Keratinocyte (primary cell): ENCODE measurements around the gene MSI2. TPM values are rescaled to one million over a fixed set of nuclear protein-coding genes. Genes with fewer than 3 reads are reported as not detected.
A peak's percentile ranks its signal among the peaks of the same experiment; 100 is the strongest.

ENCODE experiments used
- DNase-seq: peaks from one replicate; pipeline ENCODE4 v3.0.0-alpha.2; 2011; ENCODE audit warnings: low read depth, missing footprints, low spot score
- FAIRE-seq: peaks from 2 replicates; lab custom pipeline; 2011; peaks lifted over from hg19 to GRCh38; lab: Jason Lieb, UNC
- H2AFZ ChIP-seq: 2 replicates; pipeline ENCODE4 v1.6.0; 2012; ENCODE audit warnings: low read length, control low read depth, inconsistent platforms; ENCODE audit not compliant: control insufficient read depth
- H3K27ac ChIP-seq: 2 replicates; pipeline ENCODE4 v1.5.1; 2011; ENCODE audit warnings: low read length; ENCODE audit not compliant: control insufficient read depth, insufficient read depth
- H3K27me3 ChIP-seq: 3 replicates; pipeline ENCODE4 v1.6.0; 2011; ENCODE audit warnings: low read length; ENCODE audit not compliant: control insufficient read depth, insufficient read depth; ENCODE audit errors: extremely low read depth
- H3K36me3 ChIP-seq, 2 experiments: 2 replicates in 1 of 2; 3 replicates in 1 of 2; pipeline ENCODE4 v1.5.1; 2011; ENCODE audit warnings: low read length in 2 of 2, mild to moderate bottlenecking in 1 of 2; ENCODE audit not compliant: control insufficient read depth in 2 of 2, insufficient read depth in 2 of 2; ENCODE audit errors: extremely low read depth in 1 of 2
- H3K4me1 ChIP-seq: 3 replicates; pipeline ENCODE4 v1.5.1; 2011; ENCODE audit warnings: low read length; ENCODE audit not compliant: control insufficient read depth, insufficient read depth; ENCODE audit errors: extremely low read depth
- H3K4me2 ChIP-seq: 3 replicates; pipeline ENCODE4 v1.6.0; 2011; ENCODE audit warnings: low read depth, low read length; ENCODE audit not compliant: control insufficient read depth, insufficient read depth; ENCODE audit errors: extremely low read depth
- H3K4me3 ChIP-seq, 3 experiments: fragments of 200-600 bp in 1 of 3; sonication (generic) in 1 of 3; 2 replicates in 2 of 3; 3 replicates in 1 of 3; pipeline ENCODE4 v1.5.1; 2011 to 2016; ENCODE audit warnings: low read length in 3 of 3, mild to moderate bottlenecking in 3 of 3, control low read depth in 2 of 3, inconsistent platforms in 1 of 3, low read depth in 1 of 3, mixed read lengths in 1 of 3, mixed run types in 1 of 3, moderate library complexity in 1 of 3; ENCODE audit not compliant: control insufficient read depth in 2 of 3, insufficient read depth in 2 of 3; ENCODE audit errors: extremely low read depth in 1 of 3
- H3K79me2 ChIP-seq: 2 replicates; pipeline ENCODE4 v1.6.0; 2012; ENCODE audit warnings: low read length; ENCODE audit not compliant: control insufficient read depth, insufficient read depth
- H3K9ac ChIP-seq: 3 replicates; pipeline ENCODE4 v1.6.0; 2011; ENCODE audit warnings: low read length; ENCODE audit not compliant: control insufficient read depth, insufficient read depth; ENCODE audit errors: extremely low read depth
- H3K9me1 ChIP-seq: 3 replicates; pipeline ENCODE4 v1.6.0; 2011; ENCODE audit warnings: low read length; ENCODE audit not compliant: control insufficient read depth, insufficient read depth; ENCODE audit errors: extremely low read depth
- H3K9me3 ChIP-seq: 2 replicates; pipeline ENCODE4 v1.5.1; 2012; ENCODE audit warnings: low read depth, low read length; ENCODE audit not compliant: control insufficient read depth
- H4K20me1 ChIP-seq: 3 replicates; pipeline ENCODE4 v1.6.0; 2011; ENCODE audit warnings: low read length; ENCODE audit not compliant: control insufficient read depth, insufficient read depth; ENCODE audit errors: extremely low read depth
- EZH2 ChIP-seq: IDR thresholded peaks from one replicate; pipeline ENCODE4 v1.6.1; 2012; ENCODE audit warnings: inconsistent platforms, mild to moderate bottlenecking, low read length, moderate library complexity
- dilution Hi-C: fragments of 300-500 bp; cut with MboI; formaldehyde crosslinking; loops from one replicate; pipeline ENCODE4 v1.7.0; 2020; ENCODE audit warnings: low sequenced_read_pairs; ENCODE audit not compliant: extremely low pct_ligation_motif_present
- polyA plus RNA-seq, 5 experiments: library from polyadenylated mRNA; depleted of rRNA in 3 of 5; stranded (reverse) in 3 of 5; stranded (forward) in 1 of 5; unstranded in 1 of 5; fragments of >200 nt; gene quantifications; 1 replicate in 1 of 5; 2 replicates in 3 of 5; 3 replicates in 1 of 5; pipeline versions ENCODE4 v1.2.1 to v1.2.3, GENCODE V29; 2011 to 2012; ENCODE audit warnings: missing spikeins in 2 of 5, low read depth in 1 of 5, low replicate concordance in 1 of 5
- TF ChIP-seq, protein P1 (sequence below), 3 experiments: IDR thresholded peaks in 1 of 3; conservative IDR thresholded peaks in 1 of 3; optimal IDR thresholded peaks in 1 of 3; 2 replicates in 2 of 3; 3 replicates in 1 of 3; pipeline versions ENCODE3 to v1.5.1; 2011; ENCODE audit warnings: low read length in 3 of 3, mild to moderate bottlenecking in 3 of 3, moderate library complexity in 2 of 3, control low read depth in 1 of 3, inconsistent platforms in 1 of 3; ENCODE audit not compliant: insufficient read depth in 2 of 3; ENCODE audit errors: extremely low read depth in 1 of 3

Gene MSI2
- polyA plus RNA-seq, 1 donor (not counting 4 experiments of a cell fraction or from before 2014, with no cell fraction given): 22.3 TPM

DNA sequence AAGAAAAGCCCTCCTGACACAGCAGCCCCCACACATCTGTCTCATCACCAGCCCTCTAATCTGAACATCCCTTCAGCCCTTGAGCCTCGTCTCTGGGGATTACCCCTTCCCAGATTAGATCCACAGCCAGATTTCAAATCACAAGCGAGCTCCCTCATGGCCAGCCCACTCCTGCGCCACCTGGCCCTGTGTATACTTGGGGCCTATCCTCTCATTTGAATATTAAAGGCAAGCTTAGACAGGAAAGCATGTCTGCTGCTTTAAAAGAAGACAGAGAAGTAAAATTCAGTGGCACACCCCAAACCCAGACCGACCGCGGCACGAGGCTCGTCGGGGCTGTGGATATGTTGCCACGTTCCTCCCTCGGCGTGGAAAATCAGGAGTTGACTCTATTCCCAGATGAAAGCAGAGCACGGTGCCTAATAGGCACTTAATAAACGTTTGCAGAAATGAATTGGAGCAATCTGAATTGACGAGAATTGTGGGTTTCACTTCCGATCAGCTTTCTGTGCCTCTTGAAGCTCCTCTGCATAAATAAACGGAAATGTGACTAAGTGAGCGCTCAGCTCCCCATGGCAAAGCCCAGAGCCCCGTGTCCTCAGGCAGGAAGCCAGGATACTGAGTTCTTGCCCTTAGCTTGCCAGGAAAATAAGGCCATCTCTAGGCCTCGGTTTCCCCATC lies 380.8 kb downstream of the MSI2 start:
- Histone ChIP-seq H4K20me1 (no peaks in the 10 kb centered on the region), H3K4me1 (peaks cover 19% of the 10 kb centered on the region), H3K9me3 (no peaks in the 10 kb centered on the region), H3K4me2 (peak overlapping the region; percentile 85), H3K79me2 (no peaks in the 10 kb centered on the region), H3K36me3 (no peaks in the 10 kb centered on the region), H3K27me3 (no peaks in the 10 kb centered on the region), H3K9me1 (no peaks in the 10 kb centered on the region), H3K4me3 (peak overlapping the region in 2 of 3 experiments; percentile 44 to 51), H2AFZ (peak overlapping the region; percentile 24), H3K27ac (peak overlapping the region; percentile 68), H3K9ac (peak overlapping the region; percentile 46)
- DNase-seq (no peak), FAIRE-seq (peak; percentile 96)
- no peak for TF ChIP-seq EZH2
- TF ChIP-seq, protein P1, sequence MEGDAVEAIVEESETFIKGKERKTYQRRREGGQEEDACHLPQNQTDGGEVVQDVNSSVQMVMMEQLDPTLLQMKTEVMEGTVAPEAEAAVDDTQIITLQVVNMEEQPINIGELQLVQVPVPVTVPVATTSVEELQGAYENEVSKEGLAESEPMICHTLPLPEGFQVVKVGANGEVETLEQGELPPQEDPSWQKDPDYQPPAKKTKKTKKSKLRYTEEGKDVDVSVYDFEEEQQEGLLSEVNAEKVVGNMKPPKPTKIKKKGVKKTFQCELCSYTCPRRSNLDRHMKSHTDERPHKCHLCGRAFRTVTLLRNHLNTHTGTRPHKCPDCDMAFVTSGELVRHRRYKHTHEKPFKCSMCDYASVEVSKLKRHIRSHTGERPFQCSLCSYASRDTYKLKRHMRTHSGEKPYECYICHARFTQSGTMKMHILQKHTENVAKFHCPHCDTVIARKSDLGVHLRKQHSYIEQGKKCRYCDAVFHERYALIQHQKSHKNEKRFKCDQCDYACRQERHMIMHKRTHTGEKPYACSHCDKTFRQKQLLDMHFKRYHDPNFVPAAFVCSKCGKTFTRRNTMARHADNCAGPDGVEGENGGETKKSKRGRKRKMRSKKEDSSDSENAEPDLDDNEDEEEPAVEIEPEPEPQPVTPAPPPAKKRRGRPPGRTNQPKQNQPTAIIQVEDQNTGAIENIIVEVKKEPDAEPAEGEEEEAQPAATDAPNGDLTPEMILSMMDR (optimal IDR thresholded peaks at IDR 0.05 in 1 of 3, IDR thresholded peaks at IDR 0.05 in 1 of 3, conservative IDR thresholded peaks at IDR 0.05 in 1 of 3; ENCODE audit: extremely low read depth in 1 of 3, insufficient read depth in 2 of 3, low read length in 3 of 3): no peak
- dilution Hi-C loops: no loop called here

DNA sequence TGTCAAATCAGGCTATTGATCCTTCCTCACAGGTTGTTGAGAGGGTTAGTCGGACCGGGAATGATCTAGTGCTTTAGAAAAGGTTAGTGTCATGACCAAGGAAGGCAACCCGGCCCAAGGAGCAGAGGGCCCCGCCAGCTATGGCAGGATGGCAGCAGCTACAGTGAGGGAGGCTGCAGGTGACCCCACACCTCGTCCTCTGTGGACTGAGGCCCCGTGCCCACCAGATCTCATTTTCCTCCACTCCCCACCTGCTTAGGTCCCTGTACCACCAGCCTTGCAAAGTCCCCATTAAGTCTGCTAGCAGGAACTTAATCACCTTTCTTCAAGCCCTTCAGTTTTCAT lies 381.3 kb downstream of the MSI2 start:
- no peaks in the 10 kb centered on the region for H3K36me3 ChIP-seq
- H3K9me1 ChIP-seq: no peaks in the 10 kb centered on the region
- FAIRE-seq: no peak
- TF ChIP-seq EZH2: no peak
- TF ChIP-seq, protein P1 (optimal IDR thresholded peaks at IDR 0.05 in 1 of 3, IDR thresholded peaks at IDR 0.05 in 1 of 3, conservative IDR thresholded peaks at IDR 0.05 in 1 of 3; ENCODE audit: extremely low read depth in 1 of 3, insufficient read depth in 2 of 3, low read length in 3 of 3): no peak
- H3K9me3 ChIP-seq: no peaks in the 10 kb centered on the region
- peak overlapping the region; percentile 85 for H3K4me2 ChIP-seq
- no peaks in the 10 kb centered on the region for H3K27me3 ChIP-seq
- peak overlapping the region; percentile 46 for H3K9ac ChIP-seq
- no peaks in the 10 kb centered on the region for H4K20me1 ChIP-seq
- no peak for DNase-seq
- peak overlapping the region in 1 of 3 experiments; percentile 44 for H3K4me3 ChIP-seq
- dilution Hi-C loops: no loop called here
- no peaks in the 10 kb centered on the region for H3K79me2 ChIP-seq
- H3K4me1 ChIP-seq: peaks cover 19% of the 10 kb centered on the region
- H3K27ac ChIP-seq: peak overlapping the region; percentile 68
- no peak overlapping the region for H2AFZ ChIP-seq
